Ascending aorta (tissue), 2 donors: ENCODE measurements around the gene KRTAP4-4. TPM values are rescaled to one million over a fixed set of nuclear protein-coding genes. Genes with fewer than 3 reads are reported as not detected.
"Not testable (repeated sequence)": the region's sequence is repeated elsewhere in the genome, so short reads cannot be mapped to it uniquely, and the experiment has no call there.

ENCODE experiments used
- DNase-seq, 2 donors: peaks; one replicate each; pipeline ENCODE4 v3.0.0-alpha.2; 2019; ENCODE audit warnings: low spot score in 2 of 2
- H3K27ac ChIP-seq, 2 donors: fragments of 200-600 bp; sonication (generic); one replicate each; pipeline ENCODE4 v1.5.1; 2016 to 2017; ENCODE audit warnings: mild to moderate bottlenecking in 1 of 2
- H3K27me3 ChIP-seq: fragments of 200-600 bp; sonication (generic); one replicate; pipeline ENCODE4 v1.5.1; 2017
- H3K36me3 ChIP-seq, 2 donors: fragments of 200-600 bp; sonication (generic); one replicate each; pipeline ENCODE4 v1.5.1; 2016
- H3K4me1 ChIP-seq, 2 donors: fragments of 200-600 bp; sonication (generic); one replicate each; pipeline ENCODE4 v1.5.1; 2016 to 2017; ENCODE audit warnings: mild to moderate bottlenecking in 1 of 2
- H3K4me3 ChIP-seq, 2 donors: fragments of 200-600 bp; sonication (generic); one replicate each; pipeline ENCODE4 v1.5.1; 2016 to 2017; ENCODE audit warnings: mild to moderate bottlenecking in 1 of 2
- H3K9me3 ChIP-seq, 2 donors: fragments of 200-600 bp; sonication (generic); one replicate each; pipeline ENCODE4 v1.5.1; 2016
- intact Hi-C: fragments of 100-400 bp; cut with DNase I; formaldehyde crosslinking; loops from one replicate; pipeline ENCODE4 v1.15.1; 2023
- total RNA-seq: library from RNA; depleted of rRNA; stranded (reverse); fragments of >200 nt; gene quantifications from one replicate; pipeline ENCODE4 v1.1.0, GENCODE V29; 2016
- TF ChIP-seq, protein P1 (sequence below), 3 experiments: fragments of 200-600 bp in 2 of 3; fragments of 450-650 bp in 1 of 3; sonication (generic) in 2 of 3; IDR thresholded peaks; one replicate each; pipeline ENCODE4 v1.5.1; 2016 to 2019; ENCODE audit warnings: antibody characterized with exemption in 3 of 3, mild to moderate bottlenecking in 1 of 3, moderate library complexity in 1 of 3

Gene KRTAP4-4
- total RNA-seq, 1 donor from 2014 or later = not detected

DNA sequence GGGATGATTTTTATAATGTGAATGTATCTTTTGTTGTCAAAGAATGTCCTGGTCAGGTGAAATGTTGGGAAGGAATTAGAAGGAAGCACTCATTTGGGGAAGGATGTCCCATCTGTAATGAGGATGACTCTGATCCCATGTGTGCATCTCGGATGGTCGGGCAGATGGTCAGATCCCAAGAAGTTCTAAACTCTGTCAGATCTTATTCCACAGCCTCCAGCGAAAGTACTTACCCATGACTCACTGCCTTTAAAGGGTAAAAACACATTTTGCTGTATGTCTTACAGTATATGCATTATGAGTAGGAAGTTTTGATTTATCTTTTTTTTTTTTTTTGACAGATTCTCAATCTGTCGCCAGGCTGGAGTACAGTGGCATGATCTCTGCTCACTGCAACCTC is 41.8 kb downstream of the KRTAP4-4 start:
- Histone ChIP-seq H3K27me3 (no peaks in the 10 kb centered on the region), H3K4me1 (no peaks in the 10 kb centered on the region), H3K9me3 (no peaks in the 10 kb centered on the region), H3K36me3 (no peaks in the 10 kb centered on the region), H3K27ac (no peak overlapping the region), H3K4me3 (no peak overlapping the region)
- TF ChIP-seq, protein P1, sequence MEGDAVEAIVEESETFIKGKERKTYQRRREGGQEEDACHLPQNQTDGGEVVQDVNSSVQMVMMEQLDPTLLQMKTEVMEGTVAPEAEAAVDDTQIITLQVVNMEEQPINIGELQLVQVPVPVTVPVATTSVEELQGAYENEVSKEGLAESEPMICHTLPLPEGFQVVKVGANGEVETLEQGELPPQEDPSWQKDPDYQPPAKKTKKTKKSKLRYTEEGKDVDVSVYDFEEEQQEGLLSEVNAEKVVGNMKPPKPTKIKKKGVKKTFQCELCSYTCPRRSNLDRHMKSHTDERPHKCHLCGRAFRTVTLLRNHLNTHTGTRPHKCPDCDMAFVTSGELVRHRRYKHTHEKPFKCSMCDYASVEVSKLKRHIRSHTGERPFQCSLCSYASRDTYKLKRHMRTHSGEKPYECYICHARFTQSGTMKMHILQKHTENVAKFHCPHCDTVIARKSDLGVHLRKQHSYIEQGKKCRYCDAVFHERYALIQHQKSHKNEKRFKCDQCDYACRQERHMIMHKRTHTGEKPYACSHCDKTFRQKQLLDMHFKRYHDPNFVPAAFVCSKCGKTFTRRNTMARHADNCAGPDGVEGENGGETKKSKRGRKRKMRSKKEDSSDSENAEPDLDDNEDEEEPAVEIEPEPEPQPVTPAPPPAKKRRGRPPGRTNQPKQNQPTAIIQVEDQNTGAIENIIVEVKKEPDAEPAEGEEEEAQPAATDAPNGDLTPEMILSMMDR (IDR thresholded peaks at IDR 0.05) = no peak
- intact Hi-C loops = no loop called here
- no peak for DNase-seq

DNA sequence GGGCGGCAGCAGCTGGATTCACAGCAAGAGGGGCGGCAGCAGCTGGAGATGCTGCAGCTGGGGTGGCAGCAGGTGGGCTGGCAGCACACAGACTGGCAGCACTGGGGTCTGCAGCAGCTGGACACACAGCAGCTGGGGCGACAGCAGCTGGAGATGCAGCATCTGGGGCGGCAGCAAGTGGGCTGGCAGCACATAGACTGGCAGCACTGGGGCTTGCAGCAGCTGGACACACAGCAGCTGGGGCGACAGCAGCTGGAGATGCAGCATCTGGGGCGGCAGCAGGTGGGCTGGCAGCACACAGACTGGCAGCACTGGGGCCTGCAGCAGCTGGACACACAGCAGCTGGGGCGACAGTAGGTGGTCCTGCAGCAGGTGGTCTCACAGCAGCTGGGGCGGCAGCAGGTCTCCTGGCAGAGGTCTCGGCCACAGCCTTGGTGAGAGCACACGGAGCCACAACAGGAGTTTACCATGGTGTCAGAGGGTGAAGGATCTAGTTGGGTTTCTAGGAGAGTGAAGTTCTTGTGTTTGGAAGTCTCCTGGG is 42.6 kb downstream of the KRTAP4-4 start, which contains the start of gene KRTAP4-11:
Gene KRTAP4-11 (minus strand): TSS at position 528 of the 541 bp plus-strand sequence. CDS start 58 bp downstream, at position 470.
- H3K36me3 ChIP-seq, DNase-seq, intact Hi-C loops: not testable (repeated sequence)

GRCh38 chr17:41116297-41116696 is 44.3 kb downstream of the KRTAP4-4 start:
- Histone ChIP-seq H3K4me3 (no peak overlapping the region), H3K27ac (no peak overlapping the region), H3K27me3 (no peaks in the 10 kb centered on the region), H3K4me1 (no peaks in the 10 kb centered on the region), H3K36me3 (no peaks in the 10 kb centered on the region), H3K9me3 (no peaks in the 10 kb centered on the region)
- no peak for DNase-seq
- intact Hi-C loops = no loop called here
- TF ChIP-seq, protein P1 (IDR thresholded peaks at IDR 0.05) = no peak

More for the DNA sequence above, 42.6 kb downstream of the KRTAP4-4 start, which contains the start of gene KRTAP4-11:
- H3K9me3 ChIP-seq, H3K27me3 ChIP-seq, H3K27ac ChIP-seq, H3K4me3 ChIP-seq, H3K4me1 ChIP-seq: not testable (repeated sequence)

- Histone ChIP-seq H3K4me3 (no peak overlapping the region), H3K9me3 (no peaks in the 10 kb centered on the region), H3K27ac (no peak overlapping the region), H3K4me1 (no peaks in the 10 kb centered on the region), H3K27me3 (no peaks in the 10 kb centered on the region), H3K36me3 (no peaks in the 10 kb centered on the region)
- intact Hi-C loops = no loop called here
- TF ChIP-seq, protein P1 (IDR thresholded peaks at IDR 0.05) = no peak
- DNase-seq = no peak
Observed at GRCh38 chr17:41111151-41111885, 49.2 kb downstream of the KRTAP4-4 start.

Other genes starting within 250 kb of the KRTAP4-4 start
- gene KRT23, start 223.1 kb downstream of the KRTAP4-4 start, total RNA-seq = not detected
- gene KRT39, start 193.8 kb downstream of the KRTAP4-4 start, total RNA-seq = not detected
- not detected for gene KRT40, start 176.4 kb downstream of the KRTAP4-4 start, total RNA-seq
- gene KRTAP3-3, start 166.6 kb downstream of the KRTAP4-4 start, total RNA-seq = not detected
- gene KRTAP3-2, start 160.8 kb downstream of the KRTAP4-4 start, total RNA-seq = not detected
- gene KRTAP3-1, start 151.6 kb downstream of the KRTAP4-4 start, total RNA-seq = not detected
- not detected for gene KRTAP1-5, start 133.5 kb downstream of the KRTAP4-4 start, total RNA-seq
- not detected for gene KRTAP1-4, start 130.6 kb downstream of the KRTAP4-4 start, total RNA-seq
- not detected for gene KRTAP1-3, start 125.9 kb downstream of the KRTAP4-4 start, total RNA-seq
- gene KRTAP1-1, start 119.3 kb downstream of the KRTAP4-4 start, total RNA-seq = not detected
- gene KRTAP2-1, start 113.4 kb downstream of the KRTAP4-4 start, total RNA-seq = not detected
- not detected for gene KRTAP2-2, start 105.5 kb downstream of the KRTAP4-4 start, total RNA-seq
- gene KRTAP2-3, start 100.6 kb downstream of the KRTAP4-4 start, total RNA-seq = not detected
- gene KRTAP2-4, start 94.9 kb downstream of the KRTAP4-4 start, total RNA-seq = not detected
- not detected for gene KRTAP4-7, start 76.6 kb downstream of the KRTAP4-4 start, total RNA-seq
- gene KRTAP4-8, start 62.6 kb downstream of the KRTAP4-4 start, total RNA-seq = not detected
- not detected for gene KRTAP4-16, start 58.5 kb downstream of the KRTAP4-4 start, total RNA-seq
- not detected for gene KRTAP4-9, start 55.4 kb downstream of the KRTAP4-4 start, total RNA-seq
- not detected for gene KRTAP4-11, start 42.4 kb downstream of the KRTAP4-4 start, total RNA-seq
- gene KRTAP4-12, start 36.6 kb downstream of the KRTAP4-4 start, total RNA-seq = not detected
- gene KRTAP4-6, start 20.2 kb downstream of the KRTAP4-4 start, total RNA-seq = not detected
- gene KRTAP4-5, start 10.9 kb downstream of the KRTAP4-4 start, total RNA-seq = not detected
- not detected for gene KRTAP4-3, start 7.5 kb upstream of the KRTAP4-4 start, total RNA-seq
- not detected for gene KRTAP4-2, start 17.5 kb upstream of the KRTAP4-4 start, total RNA-seq
- gene KRTAP4-1, start 24.2 kb upstream of the KRTAP4-4 start, total RNA-seq = not detected
- gene KRTAP9-1, start 29.1 kb upstream of the KRTAP4-4 start, total RNA-seq = not detected
- gene KRTAP9-2, start 65.9 kb upstream of the KRTAP4-4 start, total RNA-seq = not detected
- not detected for gene KRTAP9-3, start 71.7 kb upstream of the KRTAP4-4 start, total RNA-seq
- gene KRTAP9-8, start 77.3 kb upstream of the KRTAP4-4 start, total RNA-seq = not detected
- not detected for gene KRTAP9-4, start 88.9 kb upstream of the KRTAP4-4 start, total RNA-seq
- not detected for gene KRTAP9-9, start 94.6 kb upstream of the KRTAP4-4 start, total RNA-seq
- not detected for gene KRTAP9-6, start 104.6 kb upstream of the KRTAP4-4 start, total RNA-seq
- gene KRTAP9-7, start 115.0 kb upstream of the KRTAP4-4 start, total RNA-seq = not detected
- gene KRTAP29-1, start 142.1 kb upstream of the KRTAP4-4 start, total RNA-seq = not detected
- gene KRTAP16-1, start 148.6 kb upstream of the KRTAP4-4 start, total RNA-seq = not detected
- not detected for gene KRTAP17-1, start 155.0 kb upstream of the KRTAP4-4 start, total RNA-seq
- not detected for gene KRT33A, start 190.1 kb upstream of the KRTAP4-4 start, total RNA-seq
- gene KRT33B, start 209.1 kb upstream of the KRTAP4-4 start, total RNA-seq = not detected
- gene KRT34, start 221.6 kb upstream of the KRTAP4-4 start, total RNA-seq = not detected
- not detected for gene KRT31, start 236.9 kb upstream of the KRTAP4-4 start, total RNA-seq